Mucosa of rectum (tissue), 2 donors: Measurements from ENCODE around the gene R3HDM2.
"Not testable (repeated sequence)": the region's sequence is repeated elsewhere in the genome, so short reads cannot be mapped to it uniquely, and the experiment has no call there.

ENCODE experiments used
- H3K27ac ChIP-seq, 2 donors: one replicate each; pipeline ENCODE4 v1.7.0; 2013; ENCODE audit warnings: inconsistent platforms in 2 of 2, low read depth in 2 of 2, low read length in 2 of 2
- H3K27me3 ChIP-seq, 2 donors: one replicate each; pipeline ENCODE4 v1.7.0; 2013; ENCODE audit warnings: low read length in 2 of 2; ENCODE audit not compliant: control insufficient read depth in 2 of 2, insufficient read depth in 2 of 2
- H3K36me3 ChIP-seq, 2 donors: one replicate each; pipeline ENCODE4 v1.7.0; 2013; ENCODE audit warnings: low read length in 2 of 2; ENCODE audit not compliant: control insufficient read depth in 2 of 2, insufficient read depth in 2 of 2
- H3K4me1 ChIP-seq, 2 donors: one replicate each; pipeline ENCODE4 v1.7.0; 2013; ENCODE audit warnings: low read length in 2 of 2, mild to moderate bottlenecking in 1 of 2; ENCODE audit not compliant: control insufficient read depth in 2 of 2, insufficient read depth in 2 of 2
- H3K4me3 ChIP-seq, 2 donors: one replicate each; pipeline ENCODE4 v1.7.0; 2013; ENCODE audit warnings: low read length in 2 of 2
- H3K9ac ChIP-seq, 2 donors: one replicate each; pipeline ENCODE4 v1.7.0; 2013; ENCODE audit warnings: low read length in 2 of 2, low read depth in 1 of 2, mild to moderate bottlenecking in 1 of 2
- H3K9me3 ChIP-seq, 2 donors: one replicate each; pipeline ENCODE4 v1.7.0; 2013; ENCODE audit warnings: low read length in 2 of 2; ENCODE audit not compliant: control insufficient read depth in 2 of 2
- donor health status: healthy.
- donor health status: Normal muscosa, but diverticular disease.

R3HDM2 gene

DNA sequence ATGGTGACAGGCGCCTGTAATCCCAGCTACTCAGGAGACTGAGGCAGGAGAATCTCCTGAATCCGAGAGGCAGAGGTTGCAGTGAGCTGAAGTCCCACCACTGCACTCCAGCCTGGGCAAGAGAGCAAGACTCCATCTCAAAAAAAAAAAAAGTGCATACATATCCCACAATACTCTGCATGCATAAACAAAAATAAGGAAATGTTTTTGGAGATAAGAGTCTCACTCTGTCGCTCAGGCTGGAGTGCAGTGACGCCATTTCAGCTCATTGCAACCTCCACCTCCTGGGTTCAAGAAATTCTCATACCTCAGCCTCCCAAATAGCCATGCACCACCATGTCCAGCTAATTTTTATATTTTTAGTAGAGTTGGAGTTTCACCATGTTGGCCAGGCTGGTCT lies 28.7 kb downstream of the R3HDM2 start:
- not testable (repeated sequence) for H3K36me3 ChIP-seq, H3K9me3 ChIP-seq, H3K4me3 ChIP-seq, H3K27me3 ChIP-seq, H3K4me1 ChIP-seq, H3K27ac ChIP-seq, H3K9ac ChIP-seq

DNA sequence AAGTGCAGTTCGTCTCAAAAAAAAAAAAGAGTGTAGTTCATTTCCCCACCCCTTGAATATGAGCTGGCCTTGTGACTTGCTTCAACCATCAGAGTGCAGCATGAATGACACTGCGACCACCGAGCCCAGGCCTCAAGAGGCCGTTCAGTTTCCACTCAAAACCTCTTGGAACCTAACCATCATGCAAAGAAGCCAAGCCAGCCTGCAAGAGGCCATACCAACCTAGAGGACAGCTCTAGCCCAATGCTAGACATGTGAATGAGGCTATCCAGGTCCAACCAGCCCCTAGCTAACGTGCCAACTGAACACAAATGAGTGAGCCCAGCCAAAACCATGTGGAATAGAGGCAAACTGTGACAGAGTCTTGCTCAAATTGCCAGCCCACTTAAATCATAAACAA lies 29.7 kb downstream of the R3HDM2 start:
- H3K36me3 ChIP-seq, result peaks cover 0 to 2% of the 10 kb centered on the region in 2 donors
- H3K27ac ChIP-seq, result no peak overlapping the region
- H3K27me3 ChIP-seq, result no peaks in the 10 kb centered on the region
- H3K9ac ChIP-seq, result no peak overlapping the region
- no peaks in the 10 kb centered on the region for H3K4me1 ChIP-seq
- no peaks in the 10 kb centered on the region for H3K9me3 ChIP-seq
- no peak overlapping the region for H3K4me3 ChIP-seq

DNA sequence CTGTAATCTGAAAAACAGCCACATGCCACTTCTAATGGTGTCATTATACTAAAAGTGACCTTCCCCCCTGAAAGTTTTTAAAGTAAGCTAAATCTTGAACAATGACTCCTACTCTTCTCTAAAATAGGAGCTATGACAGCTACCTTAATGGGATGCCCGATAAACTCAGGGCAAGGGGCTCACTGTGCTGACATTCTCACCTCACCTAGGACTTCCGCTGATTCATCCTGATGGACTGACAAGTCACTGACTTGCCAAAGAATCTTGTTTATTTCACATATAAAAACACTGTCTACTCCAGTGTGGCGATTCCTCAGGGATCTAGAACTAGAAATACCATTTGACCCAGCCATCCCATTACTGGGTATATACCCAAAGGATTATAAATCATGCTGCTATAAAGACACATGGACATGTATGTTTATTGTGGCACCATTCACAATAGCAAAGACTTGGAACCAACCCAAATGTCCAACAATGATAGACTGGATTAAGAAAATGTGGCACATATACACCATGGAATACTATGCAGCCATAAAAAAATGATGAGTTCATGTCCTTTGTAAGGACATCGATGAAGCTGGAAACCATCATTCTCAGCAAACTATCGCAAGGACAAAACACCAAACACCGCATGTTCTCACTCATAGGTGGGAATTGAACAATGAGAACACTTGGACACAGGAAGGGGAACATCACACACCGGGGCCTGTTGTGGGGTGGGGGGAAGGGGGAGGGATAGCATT lies 31.0 kb downstream of the R3HDM2 start:
- not testable (repeated sequence) for H3K4me3 ChIP-seq, H3K27ac ChIP-seq, H3K4me1 ChIP-seq, H3K9ac ChIP-seq, H3K36me3 ChIP-seq, H3K9me3 ChIP-seq, H3K27me3 ChIP-seq

DNA sequence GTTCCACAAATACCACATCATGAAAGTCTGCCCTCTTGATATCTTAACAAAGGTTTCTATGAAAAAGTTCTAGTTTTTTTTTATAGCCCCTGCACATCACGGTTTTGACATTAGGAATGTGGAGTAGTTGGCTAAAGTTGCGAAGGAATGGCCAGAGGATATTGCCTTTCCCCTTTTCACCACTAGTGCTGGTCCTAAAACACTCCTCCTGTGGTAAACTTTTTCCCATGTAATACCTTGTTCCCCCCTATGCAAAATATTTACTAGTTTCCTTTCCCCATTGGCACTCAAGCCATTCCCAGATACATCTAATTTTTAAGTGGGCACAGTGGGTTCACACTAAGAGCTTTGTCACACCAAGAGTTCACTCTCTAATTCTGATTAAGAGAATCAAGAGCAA lies 33.4 kb downstream of the R3HDM2 start:
- Histone ChIP-seq H3K9ac (no peak overlapping the region), H3K9me3 (no peaks in the 10 kb centered on the region), H3K27me3 (no peaks in the 10 kb centered on the region), H3K36me3 (peaks cover 3 to 9% of the 10 kb centered on the region in 2 donors), H3K4me1 (no peaks in the 10 kb centered on the region), H3K27ac (no peak overlapping the region), H3K4me3 (no peak overlapping the region)

DNA sequence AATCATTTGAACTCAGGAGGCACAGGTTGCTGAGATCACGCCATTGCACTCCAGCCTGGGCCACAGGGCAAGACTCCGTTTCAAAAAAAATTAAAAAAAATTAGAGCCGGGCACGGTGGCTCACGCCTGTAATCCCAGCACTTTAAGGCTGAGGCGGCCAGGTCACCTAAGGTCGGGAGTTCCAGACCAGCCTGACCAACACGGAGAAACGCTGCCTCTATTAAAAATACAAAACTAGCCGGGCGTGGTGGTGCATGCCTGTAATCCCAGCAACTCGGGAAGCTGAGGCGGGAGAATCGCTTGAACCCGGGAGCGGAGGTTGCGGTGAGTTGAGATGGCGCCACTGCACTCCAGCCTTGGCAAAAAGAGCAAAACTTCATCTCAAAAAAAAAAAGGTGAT lies 35.7 kb downstream of the R3HDM2 start:
- H3K4me1 ChIP-seq, result no peaks in the 10 kb centered on the region

DNA sequence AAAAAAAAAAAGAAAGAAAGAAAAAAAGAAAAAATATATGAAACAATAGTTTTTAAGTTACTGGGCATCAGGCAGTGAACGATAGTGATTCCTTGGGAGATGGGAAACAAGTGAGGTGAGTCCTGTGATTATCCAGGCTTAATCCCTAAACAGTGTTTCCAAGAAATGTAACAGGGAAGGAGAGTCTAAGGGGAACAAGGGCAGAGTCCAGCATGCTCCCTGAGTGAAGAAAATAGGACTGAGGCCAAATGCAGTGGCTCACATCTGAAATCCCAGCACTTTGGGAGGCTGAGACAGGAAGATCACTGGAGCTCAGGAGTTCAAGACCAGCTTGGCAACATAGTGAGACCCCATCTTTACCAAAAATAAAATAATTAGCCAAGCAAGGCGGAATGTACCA lies 40.7 kb downstream of the R3HDM2 start:
- H3K27me3 ChIP-seq, result no peaks in the 10 kb centered on the region
- no peak overlapping the region for H3K4me3 ChIP-seq
- no peak overlapping the region for H3K27ac ChIP-seq
- H3K4me1 ChIP-seq, result no peaks in the 10 kb centered on the region
- no peaks in the 10 kb centered on the region for H3K9me3 ChIP-seq
- no peak overlapping the region for H3K9ac ChIP-seq
- peaks cover 4 to 18% of the 10 kb centered on the region in 2 donors for H3K36me3 ChIP-seq

More for the DNA sequence above, 35.7 kb downstream of the R3HDM2 start:
- H3K4me3 ChIP-seq, result no peak overlapping the region
- H3K36me3 ChIP-seq, result peaks cover 7 to 20% of the 10 kb centered on the region in 2 donors
- H3K27ac ChIP-seq, result no peak overlapping the region
- H3K27me3 ChIP-seq, result no peaks in the 10 kb centered on the region
- H3K9me3 ChIP-seq, result no peaks in the 10 kb centered on the region
- H3K9ac ChIP-seq, result no peak overlapping the region

DNA sequence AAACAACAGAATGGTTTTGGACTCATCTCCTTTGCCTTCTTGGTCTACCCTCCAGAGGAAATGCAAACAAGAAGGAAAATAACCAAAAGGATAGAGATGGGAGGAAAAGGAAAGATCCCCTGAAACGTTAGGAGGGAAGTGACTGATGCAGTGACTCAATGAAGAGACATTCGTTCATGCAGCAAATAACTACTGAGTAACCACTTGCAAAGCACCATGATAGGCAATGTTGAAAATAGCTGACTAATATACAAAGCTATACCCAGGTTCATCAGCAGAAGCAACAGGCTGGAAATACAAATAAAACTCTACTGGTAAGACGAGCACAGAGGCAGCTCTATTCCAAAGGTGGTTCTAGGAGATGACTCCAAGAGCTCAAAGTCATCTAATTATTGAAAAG lies 41.8 kb downstream of the R3HDM2 start:
- H3K9ac ChIP-seq, result no peak overlapping the region
- H3K9me3 ChIP-seq, result no peaks in the 10 kb centered on the region
- H3K4me1 ChIP-seq, result no peaks in the 10 kb centered on the region
- H3K4me3 ChIP-seq, result no peak overlapping the region
- H3K27ac ChIP-seq, result no peak overlapping the region
- peaks cover 4 to 14% of the 10 kb centered on the region in 2 donors for H3K36me3 ChIP-seq
- no peaks in the 10 kb centered on the region for H3K27me3 ChIP-seq

DNA sequence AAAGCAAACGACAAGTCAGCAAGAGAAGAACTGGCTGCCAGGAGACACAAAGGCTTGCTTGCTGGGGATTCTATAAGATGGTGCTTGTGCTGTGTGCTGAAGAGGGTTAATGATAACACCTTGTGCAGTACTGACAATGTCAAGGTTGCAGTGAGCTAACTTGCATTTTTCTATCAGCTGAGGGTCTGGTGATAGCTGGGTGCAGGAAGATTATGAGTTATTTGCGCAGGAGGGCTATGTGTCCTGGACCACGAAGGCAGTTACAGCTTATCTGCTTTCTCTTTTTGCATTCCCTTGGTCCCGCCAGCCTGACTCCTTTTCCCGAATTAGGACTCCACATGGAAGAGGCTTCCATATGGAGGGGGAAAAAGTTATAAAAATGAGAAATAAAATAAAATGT lies 42.4 kb downstream of the R3HDM2 start:
- peaks cover 4 to 14% of the 10 kb centered on the region in 2 donors for H3K36me3 ChIP-seq
- H3K4me3 ChIP-seq, result no peak overlapping the region
- no peak overlapping the region for H3K27ac ChIP-seq
- no peaks in the 10 kb centered on the region for H3K9me3 ChIP-seq
- no peaks in the 10 kb centered on the region for H3K4me1 ChIP-seq
- no peak overlapping the region for H3K9ac ChIP-seq
- no peaks in the 10 kb centered on the region for H3K27me3 ChIP-seq

DNA sequence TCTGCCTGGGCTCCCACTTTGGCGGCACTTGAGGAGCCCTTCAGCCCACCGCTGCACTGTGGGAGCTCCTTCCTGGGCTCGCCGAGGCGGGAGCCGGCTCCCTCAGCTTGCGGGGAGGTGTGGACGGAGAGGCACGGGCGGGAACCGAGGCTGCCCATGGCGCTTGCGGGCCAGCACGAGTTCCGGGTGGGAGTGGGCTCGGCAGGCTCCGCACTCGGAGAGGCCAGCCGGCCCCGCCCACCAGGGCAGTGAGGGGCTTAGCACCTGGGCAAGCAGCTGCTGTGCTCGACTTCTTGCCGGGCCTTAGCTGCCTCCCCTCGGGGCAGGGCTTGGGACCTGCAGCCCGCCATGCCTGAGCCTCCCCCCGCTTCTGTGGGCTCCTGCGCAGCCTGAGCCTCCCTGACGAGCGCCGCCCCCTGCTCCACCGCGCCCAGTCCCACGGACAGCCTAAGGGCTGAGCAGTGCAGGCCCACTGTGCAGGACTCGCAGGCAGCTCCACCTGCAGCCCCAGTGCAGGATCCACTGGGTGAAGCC lies 44.6 kb downstream of the R3HDM2 start:
- no peak overlapping the region for H3K9ac ChIP-seq
- H3K4me1 ChIP-seq, result no peaks in the 10 kb centered on the region
- no peak overlapping the region for H3K27ac ChIP-seq
- no peaks in the 10 kb centered on the region for H3K9me3 ChIP-seq
- no peak overlapping the region for H3K4me3 ChIP-seq
- no peaks in the 10 kb centered on the region for H3K27me3 ChIP-seq
- peaks cover 4 to 6% of the 10 kb centered on the region in 2 donors for H3K36me3 ChIP-seq

DNA sequence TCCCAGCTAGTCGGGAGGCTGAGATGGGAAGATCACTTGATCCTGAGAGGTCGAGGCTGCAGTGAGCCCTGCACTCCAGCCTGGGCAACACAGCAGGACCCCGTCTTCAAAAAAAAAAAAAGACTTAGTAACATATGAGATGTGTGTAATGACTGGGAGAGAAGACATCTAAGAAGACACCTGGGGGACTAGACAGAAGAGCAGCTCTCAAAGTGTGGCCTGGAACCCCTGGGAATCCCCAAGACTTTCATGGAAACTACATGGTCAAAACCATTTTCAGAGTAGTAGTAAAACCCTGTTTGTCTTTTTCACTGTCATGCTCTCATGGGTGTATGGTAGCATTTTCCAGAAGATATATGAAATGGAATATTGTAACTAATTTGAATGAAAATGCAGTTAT lies 45.3 kb downstream of the R3HDM2 start:
- no peak overlapping the region for H3K4me3 ChIP-seq
- peaks cover 0 to 3% of the 10 kb centered on the region in 2 donors for H3K36me3 ChIP-seq
- no peak overlapping the region for H3K9ac ChIP-seq
- no peak overlapping the region for H3K27ac ChIP-seq
- H3K9me3 ChIP-seq, result no peaks in the 10 kb centered on the region
- H3K4me1 ChIP-seq, result no peaks in the 10 kb centered on the region
- no peaks in the 10 kb centered on the region for H3K27me3 ChIP-seq
